Activated CD8-positive, alpha-beta memory T cell treated with anti-CD3 and anti-CD28 coated beads for 4 hours (primary cell): ENCODE results near the gene SYNJ2.

Experiments
- DNase-seq, 2 donors: peaks; one replicate each; pipeline ENCODE4 v3.0.0-alpha.2; 2020; ENCODE audit warnings: low read depth in 2 of 2

Gene SYNJ2

DNA sequence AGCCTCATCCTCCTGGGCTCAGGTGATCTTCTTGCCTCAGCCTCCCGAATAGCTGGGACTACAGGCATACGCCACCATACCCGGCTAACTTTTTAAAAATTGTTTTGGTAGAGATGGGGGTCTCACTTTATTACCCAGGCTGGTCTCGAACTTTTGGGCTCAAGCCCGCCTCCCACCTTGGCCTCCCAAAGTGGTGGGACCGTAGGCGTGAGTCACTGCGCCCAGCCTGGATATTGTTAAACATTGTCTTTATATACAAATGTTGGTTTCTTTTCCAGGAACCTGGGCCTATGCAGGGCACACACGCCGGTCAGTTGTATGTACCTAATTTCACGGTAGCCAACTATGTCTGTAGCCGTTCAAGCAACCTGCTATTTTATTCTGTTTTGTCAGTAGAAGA is 60.1 kb downstream of the SYNJ2 start:
- DNase-seq, result no peak

- no peak for DNase-seq
These were observed 60.7 kb downstream of the SYNJ2 start for GRCh38 chr6:158042245-158042798.

- DNase-seq, result no peak
These were observed 61.3 kb downstream of the SYNJ2 start for GRCh38 chr6:158043008-158043407.

DNA sequence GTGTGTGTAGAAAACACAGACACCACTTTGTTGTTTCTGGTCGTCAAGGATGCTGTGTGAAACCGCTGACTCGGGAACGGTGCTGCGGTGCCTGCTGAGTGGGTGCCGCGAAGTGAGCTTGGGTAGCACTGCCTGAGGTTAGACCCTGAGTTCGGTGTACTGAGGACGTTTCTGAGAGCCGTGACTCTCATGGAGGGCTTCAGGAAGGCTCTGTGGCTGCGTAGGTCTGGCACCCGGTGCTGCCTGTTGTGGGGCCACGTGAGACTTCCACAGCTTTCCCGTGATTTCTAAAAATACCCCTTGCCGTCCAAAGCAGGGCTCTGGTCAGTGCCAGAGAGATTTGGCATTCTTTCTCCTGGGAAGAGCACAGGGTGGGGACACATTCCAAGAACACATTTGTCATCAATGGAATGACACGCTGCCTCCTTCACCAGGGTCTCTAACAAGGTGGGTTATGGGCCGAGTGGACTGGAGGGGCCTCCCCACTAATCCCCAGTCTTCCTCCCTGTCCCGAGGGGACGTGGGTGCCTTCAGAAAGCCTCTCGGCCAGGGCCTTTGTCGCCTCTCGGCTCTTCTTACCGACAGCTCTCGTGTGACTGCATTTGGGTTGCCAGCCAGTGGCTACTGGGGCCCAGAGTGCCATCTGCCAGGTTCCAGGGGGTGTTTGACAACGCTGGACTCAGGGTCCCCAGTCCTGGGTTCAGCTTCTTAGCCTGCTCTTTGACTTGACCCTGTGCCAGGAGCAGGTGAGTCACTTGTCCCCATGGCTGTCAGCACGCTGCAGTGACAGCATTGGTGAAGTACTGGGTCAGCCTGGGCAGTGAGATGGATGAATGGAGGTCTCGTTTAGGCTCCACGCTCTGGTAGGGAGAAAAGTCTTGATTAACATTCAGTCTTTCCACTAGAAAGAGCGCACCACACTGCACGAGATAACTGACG is 62.2 kb downstream of the SYNJ2 start:
- no peak for DNase-seq

DNA sequence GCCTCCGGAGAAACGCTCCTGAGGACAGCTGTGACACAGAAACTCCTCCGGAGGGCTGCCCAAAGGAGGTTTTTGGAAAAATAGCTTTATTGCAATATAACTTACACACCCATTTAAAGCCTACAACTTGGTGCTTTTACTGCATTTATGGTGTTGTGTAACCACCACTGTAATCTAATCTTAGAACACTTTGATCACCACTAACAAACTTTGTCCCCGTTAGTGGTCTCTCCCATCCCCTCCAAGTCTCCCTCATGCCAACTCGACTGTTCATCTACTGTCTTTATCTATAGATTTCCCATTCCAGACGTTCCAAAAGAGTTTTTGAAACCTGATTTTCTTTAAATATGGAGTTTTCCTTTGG is 62.8 kb downstream of the SYNJ2 start:
- DNase-seq, result no peak

GRCh38 chr6:158046201-158047126 is 64.8 kb downstream of the SYNJ2 start:
- DNase-seq, result no peak

DNA sequence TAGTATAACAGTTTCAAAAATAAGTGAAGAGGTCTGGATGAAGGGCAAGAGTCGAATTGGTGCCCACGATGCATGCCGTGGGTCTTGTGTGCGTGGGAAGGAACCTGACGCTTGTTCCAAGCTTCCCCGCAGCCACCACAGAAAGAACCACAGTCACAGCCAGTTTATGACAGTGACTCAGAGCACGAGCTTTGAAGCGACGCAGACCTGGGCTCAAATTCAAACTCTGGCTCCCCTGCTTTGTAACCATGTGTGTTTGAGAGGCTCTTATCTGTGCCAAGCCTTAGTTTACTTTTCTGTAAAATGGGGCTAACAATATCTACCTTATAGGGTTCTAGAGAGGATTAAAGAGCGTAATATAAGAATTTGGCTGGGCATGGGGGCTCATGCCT is 65.5 kb downstream of the SYNJ2 start:
- peak; percentile 38 to 66 for DNase-seq

DNA sequence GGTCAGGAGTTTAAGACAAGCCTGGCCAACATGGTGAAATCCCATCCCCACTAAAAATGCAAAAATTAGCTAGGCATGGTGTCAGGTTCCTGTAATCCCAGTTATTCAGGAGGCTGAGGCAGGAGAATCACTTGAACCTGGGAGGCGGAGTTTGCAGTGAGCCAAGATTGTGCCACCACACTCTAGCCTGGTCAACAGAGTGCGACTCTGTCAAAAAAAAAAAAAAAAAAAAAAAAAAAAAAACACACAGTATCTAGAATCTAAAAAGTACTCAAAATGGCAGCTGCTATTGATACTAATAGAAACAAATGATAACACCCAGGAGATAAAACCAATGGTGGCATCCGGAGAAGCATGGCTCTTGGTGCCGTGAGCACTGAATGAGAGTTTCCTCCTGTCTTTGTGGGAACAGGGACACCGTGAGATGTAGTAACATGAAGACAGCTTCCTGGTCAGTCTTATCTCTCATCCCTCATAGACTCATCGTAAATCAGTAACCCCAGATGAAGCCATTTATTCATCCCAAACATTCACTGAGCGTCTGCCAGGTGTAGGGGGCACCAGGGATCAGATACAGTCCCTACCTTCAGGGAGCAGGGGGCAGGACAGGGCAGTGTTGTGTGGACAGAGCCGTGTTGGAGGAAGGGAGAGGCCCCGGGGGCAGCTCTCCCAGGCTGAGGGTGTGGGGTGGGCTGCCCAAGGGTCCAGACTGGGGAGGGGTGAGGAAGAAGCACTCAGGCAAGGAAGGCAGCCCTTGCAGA is 66.1 kb downstream of the SYNJ2 start:
- no peak for DNase-seq

GRCh38 chr6:158048589-158048988 is 66.9 kb downstream of the SYNJ2 start:
- DNase-seq, result no peak

GRCh38 chr6:158049055-158050028 is 67.7 kb downstream of the SYNJ2 start:
- DNase-seq, result no peak

- DNase-seq, result no peak
These were observed 68.6 kb downstream of the SYNJ2 start for GRCh38 chr6:158050107-158050735.

DNA sequence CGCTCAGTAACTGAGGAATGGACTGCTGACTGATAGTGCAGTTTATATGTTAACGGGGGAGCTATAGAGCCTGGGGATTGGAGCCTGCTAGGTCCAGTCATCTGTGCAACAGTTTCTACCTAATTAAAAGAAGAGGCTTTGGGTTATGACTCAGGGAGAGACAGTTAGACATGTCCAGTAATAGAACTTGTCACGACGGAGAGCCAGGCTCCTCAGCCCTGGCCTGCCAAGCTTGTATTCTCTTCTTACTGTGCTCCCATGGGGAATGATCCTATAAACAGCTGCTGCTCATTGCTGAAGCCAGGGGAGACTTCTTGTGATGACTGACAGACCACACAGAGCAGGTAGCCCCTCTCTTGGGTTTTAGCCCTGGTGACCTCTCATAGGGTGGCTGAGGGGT is 69.3 kb downstream of the SYNJ2 start:
- no peak for DNase-seq

GRCh38 chr6:158051968-158052367 is 70.3 kb downstream of the SYNJ2 start:
- no peak for DNase-seq

DNA sequence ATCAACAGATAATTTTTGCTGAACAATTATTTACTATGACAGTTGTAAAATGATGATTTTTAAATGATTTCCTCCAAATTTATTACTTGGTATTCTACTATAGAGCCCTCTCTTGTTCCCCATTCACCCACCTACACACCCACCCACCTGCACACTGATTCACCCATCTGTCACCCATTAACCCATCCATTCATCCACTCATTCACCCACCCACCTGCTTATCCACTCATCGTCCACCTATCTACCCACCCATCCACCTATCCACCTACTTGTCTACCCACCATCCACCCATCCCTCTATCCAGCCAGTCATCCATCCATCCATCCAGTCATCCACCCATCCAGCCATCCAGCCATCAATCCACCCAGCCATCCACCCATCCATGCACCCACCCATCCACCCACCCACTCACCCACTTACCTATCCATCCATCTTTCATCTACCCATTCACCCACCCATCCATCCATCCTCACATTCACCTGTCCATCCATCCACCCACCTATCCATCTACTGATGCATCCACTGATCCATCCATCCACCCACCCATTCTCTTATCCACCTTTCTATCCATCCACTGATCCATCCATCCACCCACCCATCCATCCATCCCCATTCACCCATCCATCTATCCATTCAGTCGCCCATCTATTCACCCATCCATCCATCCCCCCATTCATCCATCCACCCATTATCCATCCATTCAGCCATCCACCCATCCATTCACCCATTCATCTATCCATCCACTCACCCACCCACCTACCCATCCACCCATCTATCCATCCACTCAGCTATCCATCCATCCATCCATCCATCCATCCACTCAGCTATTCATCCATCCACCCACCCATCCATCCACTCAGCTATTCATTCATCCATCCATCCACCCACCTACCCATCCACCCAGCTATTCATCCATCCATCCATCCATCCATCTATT is 72.0 kb downstream of the SYNJ2 start:
- peak; percentile 25 to 48 for DNase-seq

- DNase-seq, result no peak
These were observed 74.7 kb downstream of the SYNJ2 start for GRCh38 chr6:158056355-158056754.

DNA sequence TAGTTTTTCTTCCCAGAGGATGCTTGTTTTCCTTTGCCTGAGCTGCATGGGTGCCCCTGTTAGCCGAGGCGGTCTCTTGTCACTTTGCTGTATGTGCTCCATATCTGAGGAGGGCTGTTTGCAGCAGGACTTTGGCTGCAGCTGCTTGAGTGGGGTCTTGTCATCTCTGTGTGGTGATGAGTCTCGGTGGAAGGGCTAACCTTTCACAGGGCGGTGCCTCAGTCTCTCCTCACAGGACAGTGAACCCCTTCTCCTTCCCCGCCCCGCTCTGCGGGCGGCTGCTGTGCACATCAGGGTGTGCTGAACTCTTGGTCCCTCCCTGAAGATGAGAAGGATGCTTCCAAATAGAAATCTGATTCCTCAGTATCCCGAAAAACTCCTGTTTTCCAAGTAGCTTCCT is 75.1 kb downstream of the SYNJ2 start:
- no peak for DNase-seq

- DNase-seq, result no peak
These were observed 75.7 kb downstream of the SYNJ2 start for GRCh38 chr6:158057213-158057987.

DNA sequence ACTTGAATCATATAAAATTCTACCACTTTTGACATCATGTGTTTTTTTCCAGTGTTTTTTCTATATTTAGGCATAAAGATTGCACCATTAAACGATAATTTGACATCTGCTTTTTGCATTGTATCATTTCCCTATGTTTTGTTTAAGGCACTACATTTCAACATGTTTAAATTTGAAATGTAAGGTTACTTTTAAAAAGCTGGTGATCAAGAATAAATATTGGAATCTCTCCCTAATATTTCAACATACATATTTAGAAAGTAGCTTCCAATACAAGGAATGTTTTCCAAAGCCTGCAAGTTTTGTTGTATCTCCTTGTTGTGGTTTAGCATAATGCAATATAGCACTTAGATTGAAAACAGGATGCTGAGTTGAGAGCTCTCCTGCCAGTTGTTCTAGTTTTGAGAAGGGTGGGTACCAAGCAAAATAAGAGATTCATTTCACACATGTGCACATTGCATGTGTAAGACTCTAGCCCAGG is 76.5 kb downstream of the SYNJ2 start:
- DNase-seq, result no peak
